SH-SY5Y (cell line): Measurements from ENCODE around the gene RNASE8.

Experiments used
- GATA2 ChIP-seq: IDR thresholded peaks from 2 replicates; pipeline ENCODE4 v1.6.1; 2011; ENCODE audit warnings: mild to moderate bottlenecking, low read depth, low read length
- GATA3 ChIP-seq: IDR thresholded peaks from 2 replicates; pipeline ENCODE4 v1.6.1; 2011; ENCODE audit warnings: low read depth, mild to moderate bottlenecking, low read length, moderate library complexity

DNA sequence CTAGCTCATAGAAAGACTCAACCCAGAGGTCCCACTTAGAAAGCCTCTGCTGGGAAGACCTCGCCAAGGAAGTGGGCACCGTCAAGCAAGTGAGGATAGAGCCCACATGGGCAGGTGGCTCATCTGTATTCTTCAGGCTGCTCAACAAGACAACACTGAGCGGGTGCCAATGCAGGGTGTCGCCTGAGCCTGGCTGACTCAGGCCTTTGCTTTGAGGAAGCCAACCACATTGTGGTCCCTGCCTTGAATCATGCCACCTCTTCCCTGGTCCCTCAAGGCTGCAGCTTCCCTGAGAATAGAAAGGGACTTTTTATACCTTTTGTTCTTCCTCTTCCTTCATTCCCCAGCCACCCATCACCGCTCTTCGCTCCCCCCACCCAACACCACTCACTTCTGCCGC lies 20.9 kb upstream of the RNASE8 start:
- no peak for TF ChIP-seq GATA3
- TF ChIP-seq GATA2, result no peak
